GM21526 (cell line): ENCODE measurements around the gene CDC42BPA.
"Not testable (repeated sequence)": the region's sequence is repeated elsewhere in the genome, so short reads cannot be mapped to it uniquely, and the experiment has no call there.

ENCODE experiments used
- ATAC-seq: cut with Tn5 transposase; IDR thresholded peaks from one replicate; pipeline ENCODE4 v1.9.1; 2021; ENCODE audit warnings: moderate library complexity; ENCODE audit not compliant: unreplicated experiment, low FRiP score

The CDC42BPA gene

GRCh38 chr1:227265891-227266290 lies 52.4 kb downstream of the CDC42BPA start:
- no peak for ATAC-seq

- ATAC-seq: no peak
Observed at GRCh38 chr1:227263869-227264268, 54.4 kb downstream of the CDC42BPA start.

DNA sequence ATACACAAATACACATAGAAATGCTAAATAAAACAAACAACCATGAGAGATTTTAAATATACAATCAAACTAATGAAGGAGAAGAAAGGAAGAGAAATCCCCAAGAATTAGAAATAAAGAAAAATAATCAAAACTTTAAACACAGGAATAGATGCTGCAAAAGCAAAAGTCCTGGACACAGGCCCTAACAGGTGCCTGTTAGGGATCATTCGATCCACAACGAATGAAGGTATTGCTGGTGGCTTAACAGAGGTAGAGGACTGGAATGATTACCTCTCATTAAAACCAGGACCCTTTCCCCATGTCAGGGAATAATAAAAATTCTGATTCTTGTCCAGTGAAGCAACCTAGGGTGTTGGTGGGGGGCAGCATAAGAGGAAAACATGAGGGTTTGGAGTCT lies 56.8 kb downstream of the CDC42BPA start:
- ATAC-seq: no peak

- no peak for ATAC-seq
Observed at GRCh38 chr1:227260433-227260832, 57.9 kb downstream of the CDC42BPA start.

- ATAC-seq: no peak
Observed at GRCh38 chr1:227257964-227258363, 60.3 kb downstream of the CDC42BPA start.

DNA sequence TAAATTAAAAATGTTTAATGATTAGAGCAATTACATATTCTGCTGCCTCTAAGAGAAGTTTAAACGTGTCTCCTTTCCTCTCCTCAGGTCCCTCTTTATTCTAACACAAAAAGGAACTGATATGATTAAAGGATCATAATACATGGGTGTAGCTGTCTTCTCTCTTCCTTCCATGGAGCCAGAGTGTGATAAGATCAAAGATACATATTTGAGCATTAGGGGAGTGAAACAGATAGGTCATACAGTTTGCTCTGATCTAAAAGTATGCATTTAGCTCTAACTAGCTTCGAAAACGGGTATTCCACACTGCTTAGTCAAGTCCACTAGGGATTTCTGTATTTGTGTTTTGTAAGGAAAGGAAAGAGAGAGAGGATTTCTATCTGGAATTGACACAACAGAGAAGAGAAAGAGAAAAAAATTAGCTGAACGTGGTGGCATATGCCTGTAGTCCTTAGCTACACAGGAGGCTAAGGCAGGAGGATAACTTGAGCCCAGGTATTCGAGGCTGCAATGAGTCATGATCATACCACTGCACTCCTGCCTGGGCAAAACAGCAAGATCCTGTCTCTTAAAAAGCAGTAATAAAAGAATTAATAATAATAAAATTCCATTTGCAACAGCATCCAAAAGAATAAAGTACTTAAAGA lies 63.1 kb downstream of the CDC42BPA start:
- ATAC-seq: no peak

- no peak for ATAC-seq
Observed at GRCh38 chr1:227253065-227253464, 65.2 kb downstream of the CDC42BPA start.

GRCh38 chr1:227245613-227246320 lies 72.5 kb downstream of the CDC42BPA start:
- ATAC-seq: no peak

GRCh38 chr1:227244339-227245118 lies 73.8 kb downstream of the CDC42BPA start:
- no peak for ATAC-seq

DNA sequence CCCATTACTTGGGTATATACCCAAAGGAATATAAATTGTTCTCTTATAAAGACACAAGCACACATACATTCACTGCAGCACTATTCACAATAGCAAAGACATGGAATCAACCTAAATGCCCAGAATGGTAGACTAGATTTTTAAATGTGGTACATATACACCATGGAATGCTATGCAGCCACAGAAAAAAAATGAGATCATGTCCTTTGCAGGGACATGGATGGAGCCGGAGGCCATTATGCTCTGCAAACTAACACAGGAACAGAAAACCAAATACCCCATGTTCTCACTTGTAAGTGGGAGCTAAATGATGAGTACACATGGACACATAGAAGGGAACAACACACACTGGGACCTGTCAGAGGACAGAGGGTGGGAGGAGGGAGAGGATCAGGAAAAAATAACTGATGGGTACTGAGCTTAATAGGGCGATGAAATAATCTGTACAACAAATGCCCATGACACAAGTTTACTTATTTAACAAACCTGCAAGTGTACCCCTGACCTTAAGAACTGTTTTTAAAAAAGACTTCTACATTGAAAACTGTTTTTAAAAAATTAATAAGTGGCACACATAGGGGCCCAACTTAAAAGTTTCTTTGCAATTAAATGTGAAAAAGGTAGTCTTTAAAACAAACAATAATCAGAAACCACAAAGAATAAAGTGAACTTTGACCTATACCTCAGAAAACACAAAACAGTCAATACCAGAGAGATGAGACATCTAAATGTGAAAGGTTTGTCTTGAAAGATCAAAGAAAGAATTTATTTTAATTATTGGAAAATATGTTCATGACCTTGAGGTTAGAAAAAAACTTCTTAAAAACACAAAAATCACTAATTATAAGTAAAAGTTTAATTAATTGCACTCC lies 75.2 kb downstream of the CDC42BPA start:
- no peak for ATAC-seq

- no peak for ATAC-seq
Observed at GRCh38 chr1:227240983-227241382, 77.3 kb downstream of the CDC42BPA start.

DNA sequence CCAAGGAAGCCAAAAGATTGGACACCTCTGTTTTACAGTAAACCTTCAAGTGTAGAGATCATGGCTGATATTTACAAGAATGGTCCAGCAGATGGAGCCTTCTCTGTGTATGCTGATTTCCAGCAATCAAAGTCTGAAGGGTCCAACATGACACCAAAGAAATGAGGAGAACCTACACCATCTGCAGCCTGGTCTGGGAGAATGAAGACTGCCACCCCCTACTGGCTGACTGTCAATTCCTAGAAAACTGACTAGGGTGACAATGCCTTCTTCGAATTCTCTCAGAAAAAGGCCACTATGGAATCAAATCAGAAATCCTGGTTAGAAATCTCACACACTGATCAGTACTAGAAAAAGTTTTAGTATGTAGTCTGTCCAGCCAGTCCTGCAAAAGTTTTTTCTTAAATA lies 83.3 kb downstream of the CDC42BPA start:
- ATAC-seq: no peak

DNA sequence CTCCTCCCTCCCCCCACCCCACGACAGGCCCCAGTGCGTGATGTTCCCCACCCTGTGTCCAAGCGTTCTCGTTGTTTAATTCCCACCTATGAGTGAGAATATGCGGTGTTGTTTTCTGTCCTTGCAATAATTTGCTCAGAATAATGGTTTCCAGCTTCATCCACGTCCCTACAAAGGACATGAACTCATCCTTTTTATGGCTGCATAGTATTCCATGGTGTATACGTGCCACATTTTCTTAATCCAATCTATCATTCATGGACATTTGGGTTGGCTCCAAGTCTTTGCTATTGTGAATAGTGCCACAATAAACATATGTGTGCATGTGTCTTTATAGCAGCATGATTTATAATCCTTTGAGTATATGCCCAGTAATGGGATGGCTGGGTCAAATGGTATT lies 87.2 kb downstream of the CDC42BPA start:
- ATAC-seq: not testable (repeated sequence)

GRCh38 chr1:227228201-227228600 lies 90.1 kb downstream of the CDC42BPA start:
- ATAC-seq: no peak

GRCh38 chr1:227227761-227228160 lies 90.5 kb downstream of the CDC42BPA start:
- ATAC-seq: no peak

GRCh38 chr1:227225715-227226346 lies 92.5 kb downstream of the CDC42BPA start:
- ATAC-seq: no peak

DNA sequence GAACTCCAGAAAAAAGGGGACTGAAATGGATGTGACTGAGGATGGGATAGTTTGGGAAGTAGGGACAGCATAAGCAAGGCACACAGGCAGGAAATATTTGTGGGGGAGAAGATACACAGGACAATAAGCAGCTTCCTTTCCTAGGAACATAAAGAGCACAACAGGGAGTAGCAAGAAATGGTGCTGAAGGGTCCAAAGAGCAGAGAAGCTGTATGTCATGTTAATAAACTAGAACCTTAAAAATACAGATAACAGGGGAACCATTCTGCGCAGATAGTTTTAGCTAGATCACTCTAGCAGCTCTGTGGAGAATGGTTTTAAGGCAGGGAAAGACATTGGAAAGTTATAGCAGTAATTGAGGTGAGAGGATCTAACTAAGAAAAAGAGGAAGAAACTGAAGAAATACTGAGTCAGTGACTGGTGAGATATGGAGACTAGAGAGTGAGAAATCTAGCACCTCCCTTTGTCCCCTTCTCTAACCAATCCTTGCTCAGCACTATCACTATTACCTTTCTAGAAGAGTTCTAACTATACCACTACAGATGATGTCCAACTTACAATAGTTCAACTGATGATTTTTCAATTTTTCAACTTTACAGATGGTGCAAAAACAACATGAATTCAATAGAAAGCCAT lies 95.0 kb downstream of the CDC42BPA start:
- no peak for ATAC-seq

DNA sequence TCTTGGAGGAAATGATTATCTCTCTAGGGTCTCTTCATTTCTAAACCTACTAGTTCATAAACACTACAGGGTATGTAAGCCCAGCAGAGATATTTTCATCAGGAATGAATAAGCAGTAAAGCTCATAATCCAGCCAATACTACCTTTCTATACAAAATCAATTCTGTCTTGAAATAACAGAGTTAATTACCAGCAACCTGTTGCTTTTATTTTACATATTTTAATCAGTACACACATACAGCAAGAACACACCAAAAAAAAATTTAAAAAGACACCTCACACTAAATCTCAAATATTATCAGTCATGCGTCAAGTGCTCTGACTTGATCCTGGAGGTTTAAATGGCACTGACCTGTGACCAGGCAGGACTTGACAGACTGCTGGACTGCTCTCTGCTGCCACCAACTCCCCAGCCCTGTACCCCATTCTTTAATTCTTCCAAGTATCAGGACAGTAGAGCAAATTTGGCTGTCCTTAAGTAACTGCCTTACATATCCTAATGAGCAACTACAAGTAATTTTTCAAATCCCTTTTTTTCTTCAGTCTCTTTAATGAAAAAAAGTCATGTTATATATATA lies 98.5 kb downstream of the CDC42BPA start:
- no peak for ATAC-seq

DNA sequence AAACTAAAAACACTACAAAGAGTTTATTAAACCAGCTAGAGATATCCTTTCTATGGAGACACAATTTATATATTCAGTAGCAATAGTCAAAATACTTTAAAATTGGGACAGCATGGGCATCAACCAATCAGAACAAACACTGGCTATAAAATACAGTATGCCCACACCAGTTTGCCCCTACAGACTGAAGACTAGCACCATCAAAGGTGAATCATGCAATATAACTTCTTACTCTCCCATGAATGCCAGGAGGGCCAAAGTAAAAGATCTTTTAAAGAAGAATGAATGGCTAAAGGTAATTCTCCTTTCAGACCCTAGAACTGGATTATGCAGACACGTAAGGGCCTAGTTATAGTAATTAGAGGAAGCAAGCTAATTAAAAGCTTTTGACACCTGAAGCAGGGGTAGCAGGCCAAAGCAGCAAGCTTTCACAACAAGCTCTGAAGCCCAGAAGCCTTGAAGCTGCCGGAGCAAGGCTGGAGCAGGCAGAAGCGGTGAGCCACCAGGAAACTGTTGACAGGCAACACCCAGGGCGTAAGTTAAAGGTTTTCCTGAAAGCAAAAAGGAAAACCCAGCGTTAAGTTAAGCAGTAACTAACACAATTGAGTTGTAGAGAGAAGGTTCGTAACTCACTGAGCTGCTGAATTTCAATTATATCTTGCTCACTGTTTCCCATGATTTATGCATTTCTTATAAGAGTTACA lies 99.3 kb downstream of the CDC42BPA start:
- ATAC-seq: no peak
